Measurements from ENCODE around the gene POU2F3.

POU2F3 gene

GRCh38 chr11:120335556-120335907 lies 95.6 kb downstream of the POU2F3 start:
- peaks cover 28% of the 10 kb centered on the region for H3K4me1 ChIP-seq (ENCODE audit: control insufficient read depth, insufficient read depth, low read length)
- no peaks in the 10 kb centered on the region for H3K27me3 ChIP-seq (ENCODE audit: control insufficient read depth, insufficient read depth, low read length)
- H3K9ac ChIP-seq (ENCODE audit: low read depth, low read length), result peak overlapping the region; percentile 68
- H3K36me3 ChIP-seq (ENCODE audit: control insufficient read depth, insufficient read depth, low read length), result peaks cover 4% of the 10 kb centered on the region
- H3K4me3 ChIP-seq (ENCODE audit: low read depth, low read length), result peak overlapping the region; percentile 87
- H3K9me3 ChIP-seq (ENCODE audit: control insufficient read depth, insufficient read depth, low read length), result no peaks in the 10 kb centered on the region
- H3K27ac ChIP-seq (ENCODE audit: low read depth, low read length), result peak overlapping the region; percentile 87

GRCh38 chr11:120335908-120336640 lies 96.1 kb downstream of the POU2F3 start, which contains the start of gene ARHGEF12:
Gene ARHGEF12, plus strand, starts transcription at chr11:120336413. Its CDS starts 831 bp downstream, at chr11:120337244.
- H3K36me3 ChIP-seq (ENCODE audit: control insufficient read depth, insufficient read depth, low read length), result no peaks in the 10 kb centered on the region
- peaks cover 28% of the 10 kb centered on the region for H3K4me1 ChIP-seq (ENCODE audit: control insufficient read depth, insufficient read depth, low read length)
- H3K9ac ChIP-seq (ENCODE audit: low read depth, low read length), result peak within 1 kb of the TSS; percentile 68
- H3K27me3 ChIP-seq (ENCODE audit: control insufficient read depth, insufficient read depth, low read length), result no peaks in the 10 kb centered on the region
- peak within 1 kb of the TSS; percentile 87 for H3K4me3 ChIP-seq (ENCODE audit: low read depth, low read length)
- no peaks in the 10 kb centered on the region for H3K9me3 ChIP-seq (ENCODE audit: control insufficient read depth, insufficient read depth, low read length)
- peak within 1 kb of the TSS; percentile 87 for H3K27ac ChIP-seq (ENCODE audit: low read depth, low read length)

- Histone ChIP-seq H3K27ac (ENCODE audit: low read depth, low read length) (peak overlapping the region; percentile 87), H3K4me3 (ENCODE audit: low read depth, low read length) (peak overlapping the region; percentile 87), H3K36me3 (ENCODE audit: control insufficient read depth, insufficient read depth, low read length) (no peaks in the 10 kb centered on the region), H3K9ac (ENCODE audit: low read depth, low read length) (peak overlapping the region; percentile 67), H3K9me3 (ENCODE audit: control insufficient read depth, insufficient read depth, low read length) (no peaks in the 10 kb centered on the region), H3K4me1 (ENCODE audit: control insufficient read depth, insufficient read depth, low read length) (peaks cover 28% of the 10 kb centered on the region), H3K27me3 (ENCODE audit: control insufficient read depth, insufficient read depth, low read length) (no peaks in the 10 kb centered on the region)
Measured at GRCh38 chr11:120336641-120337354, 96.9 kb downstream of the POU2F3 start.

DNA sequence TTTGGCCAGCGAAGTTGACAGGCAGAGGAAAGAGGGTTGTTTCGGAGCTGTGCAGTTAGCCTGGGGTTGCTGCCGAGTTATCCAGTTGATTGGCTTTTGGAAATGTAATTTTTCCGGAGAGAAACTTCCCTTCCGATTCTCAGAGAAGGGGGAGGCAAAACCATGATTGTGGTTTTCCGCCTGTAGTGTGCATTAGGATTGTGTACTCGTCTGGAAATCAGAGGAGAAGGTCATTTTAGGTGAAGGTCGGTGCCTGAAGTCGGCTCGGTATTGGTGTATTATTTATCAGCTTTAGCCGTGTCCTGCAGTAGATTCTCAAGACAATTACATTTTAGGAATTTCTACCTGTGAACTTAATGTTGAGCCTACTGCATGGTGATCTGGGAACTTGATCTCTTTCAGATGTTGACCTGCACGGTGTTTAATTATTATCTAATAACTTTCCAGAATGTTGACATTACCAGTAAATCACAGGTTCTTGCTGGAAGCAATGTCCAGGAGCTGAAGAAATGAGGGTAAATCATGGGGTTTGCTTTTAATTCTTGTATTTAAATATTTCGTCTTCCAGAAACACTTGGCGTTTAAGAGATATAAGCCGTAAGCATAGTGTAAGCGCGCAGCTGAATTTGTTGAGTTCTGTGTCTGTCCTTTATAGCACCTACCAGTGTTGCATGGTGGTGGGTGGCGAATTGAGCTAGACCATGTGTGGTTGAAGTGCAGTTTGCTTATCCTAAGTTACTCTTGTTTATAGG lies 97.6 kb downstream of the POU2F3 start:
- Histone ChIP-seq H3K36me3 (ENCODE audit: control insufficient read depth, insufficient read depth, low read length) (no peaks in the 10 kb centered on the region), H3K9me3 (ENCODE audit: control insufficient read depth, insufficient read depth, low read length) (no peaks in the 10 kb centered on the region), H3K4me1 (ENCODE audit: control insufficient read depth, insufficient read depth, low read length) (peaks cover 28% of the 10 kb centered on the region), H3K9ac (ENCODE audit: low read depth, low read length) (peak overlapping the region; percentile 67), H3K27me3 (ENCODE audit: control insufficient read depth, insufficient read depth, low read length) (no peaks in the 10 kb centered on the region), H3K27ac (ENCODE audit: low read depth, low read length) (peak overlapping the region; percentile 87), H3K4me3 (ENCODE audit: low read depth, low read length) (peak overlapping the region; percentile 87)

- Histone ChIP-seq H3K27me3 (ENCODE audit: control insufficient read depth, insufficient read depth, low read length) (no peaks in the 10 kb centered on the region), H3K36me3 (ENCODE audit: control insufficient read depth, insufficient read depth, low read length) (no peaks in the 10 kb centered on the region), H3K4me3 (ENCODE audit: low read depth, low read length) (peak overlapping the region; percentile 87), H3K9me3 (ENCODE audit: control insufficient read depth, insufficient read depth, low read length) (no peaks in the 10 kb centered on the region), H3K27ac (ENCODE audit: low read depth, low read length) (no peak overlapping the region), H3K9ac (ENCODE audit: low read depth, low read length) (no peak overlapping the region), H3K4me1 (ENCODE audit: control insufficient read depth, insufficient read depth, low read length) (peaks cover 29% of the 10 kb centered on the region)
Measured at GRCh38 chr11:120338107-120338933, 98.4 kb downstream of the POU2F3 start.

DNA sequence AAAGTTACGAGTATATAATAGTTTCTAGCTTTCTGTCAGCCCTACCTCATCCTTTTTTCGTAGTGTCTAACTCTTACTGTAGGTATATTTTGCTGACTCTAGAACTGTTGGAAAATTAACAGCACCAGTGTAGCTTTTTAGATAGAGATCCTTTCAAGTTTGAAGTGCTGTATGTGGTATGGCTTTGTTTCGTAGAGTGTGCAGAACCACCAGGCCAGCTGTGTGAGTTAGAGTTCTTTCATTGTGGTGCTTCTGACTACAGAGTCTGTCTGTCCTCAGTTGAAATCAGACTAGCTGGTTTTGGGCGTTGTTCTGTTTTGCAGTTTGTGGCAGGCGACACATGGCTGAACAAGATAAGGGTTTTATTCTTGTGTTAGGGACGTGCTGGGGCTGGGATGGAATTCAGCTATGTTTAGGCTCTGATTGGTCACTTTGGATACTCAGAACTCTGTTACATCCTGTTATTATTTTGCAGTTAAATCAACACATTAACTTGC lies 99.5 kb downstream of the POU2F3 start:
- H3K9ac ChIP-seq (ENCODE audit: low read depth, low read length), result no peak overlapping the region
- H3K4me3 ChIP-seq (ENCODE audit: low read depth, low read length), result peak overlapping the region; percentile 4; the same call in 1 of the 2 replicates
- H3K27me3 ChIP-seq (ENCODE audit: control insufficient read depth, insufficient read depth, low read length), result no peaks in the 10 kb centered on the region
- no peaks in the 10 kb centered on the region for H3K9me3 ChIP-seq (ENCODE audit: control insufficient read depth, insufficient read depth, low read length)
- H3K27ac ChIP-seq (ENCODE audit: low read depth, low read length), result peak overlapping the region; percentile 4
- H3K36me3 ChIP-seq (ENCODE audit: control insufficient read depth, insufficient read depth, low read length), result no peaks in the 10 kb centered on the region
- peaks cover 33% of the 10 kb centered on the region for H3K4me1 ChIP-seq (ENCODE audit: control insufficient read depth, insufficient read depth, low read length)

- Histone ChIP-seq H3K27ac (ENCODE audit: low read depth, low read length) (no peak overlapping the region), H3K4me1 (ENCODE audit: control insufficient read depth, insufficient read depth, low read length) (peaks cover 28% of the 10 kb centered on the region), H3K4me3 (ENCODE audit: low read depth, low read length) (no peak overlapping the region), H3K9ac (ENCODE audit: low read depth, low read length) (no peak overlapping the region), H3K9me3 (ENCODE audit: control insufficient read depth, insufficient read depth, low read length) (no peaks in the 10 kb centered on the region), H3K36me3 (ENCODE audit: control insufficient read depth, insufficient read depth, low read length) (no peaks in the 10 kb centered on the region), H3K27me3 (ENCODE audit: control insufficient read depth, insufficient read depth, low read length) (no peaks in the 10 kb centered on the region)
Measured at GRCh38 chr11:120340529-120340928, 100.6 kb downstream of the POU2F3 start.

DNA sequence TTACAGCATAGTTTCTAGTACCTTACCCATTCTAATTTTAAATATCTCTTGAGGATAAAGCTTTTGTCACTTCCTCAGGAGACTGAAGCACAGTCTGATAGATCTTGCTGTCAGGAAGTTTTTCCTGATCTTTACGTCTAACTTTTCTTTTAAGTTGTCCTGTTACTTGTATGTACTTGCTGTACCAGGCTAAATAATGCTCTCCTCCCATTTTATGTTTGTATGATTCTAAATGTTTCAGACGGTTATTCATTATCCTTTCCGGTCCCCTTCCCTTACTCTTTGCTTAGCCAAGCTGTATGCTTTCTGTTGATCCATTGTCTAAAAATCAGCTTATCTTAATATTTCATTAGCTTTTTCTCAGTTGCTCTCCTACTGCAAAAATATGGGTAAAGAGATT lies 102.3 kb downstream of the POU2F3 start:
- H3K27ac ChIP-seq (ENCODE audit: low read depth, low read length), result no peak overlapping the region
- H3K9ac ChIP-seq (ENCODE audit: low read depth, low read length), result no peak overlapping the region
- peaks cover 28% of the 10 kb centered on the region for H3K4me1 ChIP-seq (ENCODE audit: control insufficient read depth, insufficient read depth, low read length)
- H3K9me3 ChIP-seq (ENCODE audit: control insufficient read depth, insufficient read depth, low read length), result no peaks in the 10 kb centered on the region
- H3K4me3 ChIP-seq (ENCODE audit: low read depth, low read length), result no peak overlapping the region
- no peaks in the 10 kb centered on the region for H3K36me3 ChIP-seq (ENCODE audit: control insufficient read depth, insufficient read depth, low read length)
- H3K27me3 ChIP-seq (ENCODE audit: control insufficient read depth, insufficient read depth, low read length), result no peaks in the 10 kb centered on the region

DNA sequence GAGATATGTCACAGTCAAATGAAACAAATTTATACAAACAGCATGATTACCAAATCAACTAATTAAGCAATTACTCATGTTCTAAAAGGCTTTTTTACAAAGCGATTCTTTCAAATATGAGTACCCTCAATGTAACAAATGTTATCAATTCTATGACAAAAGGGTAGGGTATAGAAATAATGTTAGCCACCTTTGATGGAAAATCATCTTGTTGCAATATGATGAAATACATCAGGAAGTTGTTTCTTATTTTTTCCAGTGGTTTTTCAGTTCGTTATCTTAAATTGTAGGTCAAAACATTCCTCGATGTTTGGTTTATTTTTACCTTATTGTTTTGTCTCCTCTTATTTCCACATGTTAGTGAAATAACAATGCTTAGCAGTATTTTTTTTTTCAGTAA lies 102.7 kb downstream of the POU2F3 start:
- H3K4me1 ChIP-seq (ENCODE audit: control insufficient read depth, insufficient read depth, low read length), result peaks cover 26% of the 10 kb centered on the region

DNA sequence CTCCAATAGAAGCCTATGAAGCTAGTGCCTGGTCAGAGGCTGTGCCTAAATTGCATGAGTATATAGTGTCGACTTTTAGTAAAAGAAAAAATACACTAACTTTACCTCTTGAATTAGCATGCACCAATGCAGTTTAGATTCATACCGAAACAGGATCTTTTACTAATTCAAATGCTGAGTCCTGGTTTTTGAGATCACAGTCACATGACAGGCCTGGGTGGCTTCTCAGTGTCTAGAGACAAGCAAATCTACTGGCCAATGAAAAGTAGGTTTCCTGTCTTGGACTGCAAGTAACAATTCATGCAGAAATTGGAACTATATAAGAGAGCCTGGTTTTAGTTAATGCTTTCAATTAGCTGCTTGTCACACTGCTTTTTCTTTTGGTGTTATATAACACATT lies 103.5 kb downstream of the POU2F3 start:
- H3K9ac ChIP-seq (ENCODE audit: low read depth, low read length), result no peak overlapping the region
- H3K36me3 ChIP-seq (ENCODE audit: control insufficient read depth, insufficient read depth, low read length), result no peaks in the 10 kb centered on the region
- H3K4me1 ChIP-seq (ENCODE audit: control insufficient read depth, insufficient read depth, low read length), result peaks cover 18% of the 10 kb centered on the region
- no peaks in the 10 kb centered on the region for H3K9me3 ChIP-seq (ENCODE audit: control insufficient read depth, insufficient read depth, low read length)
- H3K4me3 ChIP-seq (ENCODE audit: low read depth, low read length), result no peak overlapping the region
- no peaks in the 10 kb centered on the region for H3K27me3 ChIP-seq (ENCODE audit: control insufficient read depth, insufficient read depth, low read length)
- no peak overlapping the region for H3K27ac ChIP-seq (ENCODE audit: low read depth, low read length)

More for the DNA sequence above, 102.7 kb downstream of the POU2F3 start:
- Histone ChIP-seq H3K36me3 (ENCODE audit: control insufficient read depth, insufficient read depth, low read length) (no peaks in the 10 kb centered on the region), H3K27ac (ENCODE audit: low read depth, low read length) (no peak overlapping the region), H3K27me3 (ENCODE audit: control insufficient read depth, insufficient read depth, low read length) (no peaks in the 10 kb centered on the region), H3K9ac (ENCODE audit: low read depth, low read length) (no peak overlapping the region), H3K4me3 (ENCODE audit: low read depth, low read length) (no peak overlapping the region), H3K9me3 (ENCODE audit: control insufficient read depth, insufficient read depth, low read length) (no peaks in the 10 kb centered on the region)

Data from HUES48 (cell line).